Colonic mucosa (tissue), 4 donors: Measurements from ENCODE around the gene CHN2. TPM values are rescaled to one million over a fixed set of nuclear protein-coding genes. Genes with fewer than 3 reads are reported as not detected.

Experiments used
- DNase-seq: peaks from one replicate; pipeline ENCODE4 v3.0.0-alpha.2; 2020
- H3K27ac ChIP-seq: fragments of 200-600 bp; one replicate; pipeline ENCODE4 v1.8.0; 2021
- H3K27me3 ChIP-seq: fragments of 200-600 bp; one replicate; pipeline ENCODE4 v1.8.0; 2021
- H3K36me3 ChIP-seq: fragments of 200-600 bp; one replicate; pipeline ENCODE4 v1.8.0; 2021
- H3K4me1 ChIP-seq: fragments of 200-600 bp; one replicate; pipeline ENCODE4 v1.8.0; 2021; ENCODE audit warnings: mild to moderate bottlenecking
- H3K4me3 ChIP-seq: fragments of 200-600 bp; one replicate; pipeline ENCODE4 v1.8.0; 2021
- H3K9ac ChIP-seq, 2 donors: one replicate each; pipeline ENCODE4 v1.7.0; 2013; ENCODE audit warnings: control low read depth in 2 of 2, low read depth in 2 of 2, low read length in 2 of 2
- H3K9me3 ChIP-seq: fragments of 200-600 bp; one replicate; pipeline ENCODE4 v1.8.0; 2021
- CTCF ChIP-seq: fragments of 200-600 bp; IDR thresholded peaks from one replicate; pipeline ENCODE4 v1.8.0; 2022; ENCODE audit warnings: antibody characterized with exemption, mild to moderate bottlenecking
- intact Hi-C: fragments of 100-400 bp; cut with DNase I; formaldehyde crosslinking; loops from one replicate; pipeline ENCODE4 v1.14.1; 2022
- total RNA-seq, 2 donors: library from RNA; stranded (reverse); fragmentation: NEBNext Ultra II Directional in 1 of 2; extraction: Animal tissue kit (Norgen Biotek cat#: 25700) in 1 of 2; gene quantifications; one replicate each; pipeline ENCODE4 v1.2.1, GENCODE V29; 2021
- donor health status: healthy.
- donor health status: DM: no; HTN: no; CAD: no.
- donor health status: DM: no; HTN: no; CAD: no.

The CHN2 gene
- total RNA-seq, 2 donors from 2014 or later: 12.8 to 19.8 TPM

- no peak for DNase-seq
- H3K9ac ChIP-seq: no peak overlapping the region
- no peak overlapping the region for H3K27ac ChIP-seq
- no peaks in the 10 kb centered on the region for H3K4me1 ChIP-seq
- intact Hi-C loops: no loop called here
- TF ChIP-seq CTCF: no peak
- no peak overlapping the region for H3K4me3 ChIP-seq
- no peaks in the 10 kb centered on the region for H3K9me3 ChIP-seq
- H3K36me3 ChIP-seq: no peaks in the 10 kb centered on the region
- H3K27me3 ChIP-seq: no peaks in the 10 kb centered on the region
Measured at GRCh38 chr7:29505931-29506330, 311.4 kb downstream of the CHN2 start.

DNA sequence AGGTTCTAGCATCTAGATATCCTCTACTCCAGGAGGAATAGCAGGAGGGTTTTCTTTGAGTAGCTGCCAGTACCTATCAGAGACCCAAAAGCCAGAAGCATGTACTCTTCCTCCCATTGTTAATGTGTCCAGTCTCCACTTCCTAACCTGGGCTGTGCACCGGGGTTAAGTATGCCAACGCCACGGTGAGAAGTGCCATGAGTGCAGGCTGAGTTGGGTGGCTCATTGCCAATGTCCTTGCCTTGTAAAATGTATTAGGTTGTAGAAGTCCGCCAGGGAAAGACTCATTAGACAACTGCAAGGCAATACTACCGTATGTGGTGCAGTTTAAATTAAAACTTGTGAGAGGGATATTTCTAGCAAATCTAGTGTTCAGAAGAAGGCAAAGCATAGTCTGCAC, 314.0 kb downstream of the CHN2 start:
- TF ChIP-seq CTCF: no peak
- Histone ChIP-seq H3K9me3 (no peaks in the 10 kb centered on the region), H3K4me3 (no peak overlapping the region), H3K9ac (no peak overlapping the region), H3K27ac (no peak overlapping the region), H3K4me1 (no peaks in the 10 kb centered on the region), H3K27me3 (no peaks in the 10 kb centered on the region), H3K36me3 (no peaks in the 10 kb centered on the region)
- DNase-seq: no peak
- intact Hi-C loops: no loop called here

- H3K9ac ChIP-seq: no peak overlapping the region
- H3K4me1 ChIP-seq: no peaks in the 10 kb centered on the region
- intact Hi-C loops: no loop called here
- TF ChIP-seq CTCF: no peak
- no peaks in the 10 kb centered on the region for H3K9me3 ChIP-seq
- no peak overlapping the region for H3K4me3 ChIP-seq
- H3K27me3 ChIP-seq: no peaks in the 10 kb centered on the region
- no peak for DNase-seq
- H3K27ac ChIP-seq: no peak overlapping the region
- H3K36me3 ChIP-seq: no peaks in the 10 kb centered on the region
Measured at GRCh38 chr7:29510028-29510427, 315.5 kb downstream of the CHN2 start.

GRCh38 chr7:29511337-29511736, 316.8 kb downstream of the CHN2 start:
- Histone ChIP-seq H3K27me3 (no peaks in the 10 kb centered on the region), H3K36me3 (no peaks in the 10 kb centered on the region), H3K27ac (no peak overlapping the region), H3K9me3 (no peaks in the 10 kb centered on the region), H3K4me3 (no peak overlapping the region), H3K9ac (no peak overlapping the region), H3K4me1 (no peaks in the 10 kb centered on the region)
- intact Hi-C loops: no loop called here
- no peak for TF ChIP-seq CTCF
- no peak for DNase-seq

- no peak for TF ChIP-seq CTCF
- H3K9ac ChIP-seq: peak overlapping the region in 1 of 2 donors; percentile 14
- no peak overlapping the region for H3K4me3 ChIP-seq
- intact Hi-C loops: no loop called here
- no peaks in the 10 kb centered on the region for H3K36me3 ChIP-seq
- no peaks in the 10 kb centered on the region for H3K9me3 ChIP-seq
- no peak overlapping the region for H3K27ac ChIP-seq
- no peaks in the 10 kb centered on the region for H3K27me3 ChIP-seq
- no peaks in the 10 kb centered on the region for H3K4me1 ChIP-seq
- DNase-seq: no peak
Measured at GRCh38 chr7:29511851-29512250, 317.3 kb downstream of the CHN2 start.

GRCh38 chr7:29516491-29516890, 321.9 kb downstream of the CHN2 start:
- intact Hi-C loops: no loop called here
- H3K27me3 ChIP-seq: no peaks in the 10 kb centered on the region

More at GRCh38 chr7:29516491-29516890, 321.9 kb downstream of the CHN2 start:
- Histone ChIP-seq H3K27ac (no peak overlapping the region), H3K9ac (no peak overlapping the region), H3K4me3 (no peak overlapping the region), H3K36me3 (no peaks in the 10 kb centered on the region), H3K4me1 (no peaks in the 10 kb centered on the region), H3K9me3 (no peaks in the 10 kb centered on the region)
- no peak for TF ChIP-seq CTCF
- no peak for DNase-seq
